H9 (cell line): ENCODE measurements around the gene MRPL57. TPM values are rescaled to one million over a fixed set of nuclear protein-coding genes. Genes with fewer than 3 reads are reported as not detected.

Source experiments
- DNase-seq: peaks from one replicate; pipeline ENCODE4 v3.0.0-alpha.2; 2017
- H2AFZ ChIP-seq: one replicate; pipeline ENCODE4 v1.6.1; 2013; ENCODE audit warnings: mild to moderate bottlenecking, low read length, control low read depth, moderate library complexity
- H2AK5ac ChIP-seq: 2 replicates; pipeline ENCODE4 v1.6.1; 2013; ENCODE audit warnings: low read length, control low read depth, mixed read lengths; ENCODE audit not compliant: insufficient read length
- H2BK120ac ChIP-seq: one replicate; pipeline ENCODE4 v1.6.1; 2013; ENCODE audit warnings: low read depth, mild to moderate bottlenecking, low read length, control low read depth, inconsistent platforms; ENCODE audit not compliant: poor library complexity, severe bottlenecking
- H2BK12ac ChIP-seq: 2 replicates; pipeline ENCODE4 v1.6.1; 2013; ENCODE audit warnings: low read length, control low read depth, mixed read lengths, low read depth; ENCODE audit not compliant: insufficient read length
- H2BK15ac ChIP-seq: 2 replicates; pipeline ENCODE4 v1.6.1; 2013; ENCODE audit warnings: low read depth, low read length, control low read depth
- H2BK20ac ChIP-seq: one replicate; pipeline ENCODE4 v1.6.1; 2013; ENCODE audit warnings: low read depth, mild to moderate bottlenecking, low read length, control low read depth, inconsistent platforms; ENCODE audit not compliant: poor library complexity, severe bottlenecking
- H2BK5ac ChIP-seq: 2 replicates; pipeline ENCODE4 v1.6.1; 2013; ENCODE audit warnings: low read length, control low read depth, mixed read lengths; ENCODE audit not compliant: insufficient read length
- H3K14ac ChIP-seq: 2 replicates; pipeline ENCODE4 v1.6.1; 2013; ENCODE audit warnings: low read length, control low read depth; ENCODE audit not compliant: insufficient read depth
- H3K18ac ChIP-seq: 2 replicates; pipeline ENCODE4 v1.6.1; 2013; ENCODE audit warnings: low read depth, mild to moderate bottlenecking, mixed read lengths, low read length, control low read depth; ENCODE audit not compliant: insufficient read length
- H3K23ac ChIP-seq: 2 replicates; pipeline ENCODE4 v1.6.1; 2013; ENCODE audit warnings: low read length, control low read depth, mixed read lengths, low read depth; ENCODE audit not compliant: insufficient read length
- H3K23me2 ChIP-seq: 2 replicates; pipeline ENCODE4 v1.6.1; 2013; ENCODE audit warnings: low read depth, mild to moderate bottlenecking, mixed read lengths, low read length, control low read depth; ENCODE audit not compliant: insufficient read length, poor library complexity, severe bottlenecking
- H3K27ac ChIP-seq: 2 replicates; pipeline ENCODE4 v1.5.1; 2013; ENCODE audit warnings: low read length, control low read depth, mixed read lengths, low read depth; ENCODE audit not compliant: insufficient read length
- H3K27me3 ChIP-seq: 2 replicates; pipeline ENCODE4 v1.6.1; 2013; ENCODE audit warnings: low read length, control low read depth, inconsistent platforms; ENCODE audit not compliant: insufficient read depth
- H3K4ac ChIP-seq: 2 replicates; pipeline ENCODE4 v1.6.1; 2013; ENCODE audit warnings: low read depth, mild to moderate bottlenecking, control low read depth, inconsistent platforms, low read length, moderate library complexity
- H3K4me1 ChIP-seq: 2 replicates; pipeline ENCODE4 v1.6.1; 2013; ENCODE audit warnings: low read length, control low read depth, inconsistent platforms; ENCODE audit not compliant: insufficient read depth
- H3K4me2 ChIP-seq: 2 replicates; pipeline ENCODE4 v1.6.1; 2013; ENCODE audit warnings: low read length, control low read depth, mixed read lengths; ENCODE audit not compliant: insufficient read length, insufficient read depth
- H3K56ac ChIP-seq: 2 replicates; pipeline ENCODE4 v1.6.1; 2013; ENCODE audit warnings: low read depth, mild to moderate bottlenecking, mixed read lengths, low read length, control low read depth; ENCODE audit not compliant: insufficient read length
- H3K79me1 ChIP-seq: 2 replicates; pipeline ENCODE4 v1.6.1; 2013; ENCODE audit warnings: low read depth, mild to moderate bottlenecking, moderate library complexity, low read length, control low read depth, inconsistent platforms; ENCODE audit not compliant: insufficient read depth, poor library complexity, severe bottlenecking
- H3K79me2 ChIP-seq: 2 replicates; pipeline ENCODE4 v1.6.1; 2013; ENCODE audit warnings: low read length, control low read depth, inconsistent platforms; ENCODE audit not compliant: insufficient read depth
- H3K9ac ChIP-seq: 2 replicates; pipeline ENCODE4 v1.6.1; 2013; ENCODE audit warnings: low read length, control low read depth, mixed read lengths; ENCODE audit not compliant: insufficient read length; ENCODE audit errors: extremely low read depth
- H3K9me3 ChIP-seq: one replicate; pipeline ENCODE4 v1.6.1; 2013; ENCODE audit warnings: low read depth, low read length, inconsistent platforms; ENCODE audit not compliant: control insufficient read depth
- H3T11ph ChIP-seq: one replicate; pipeline ENCODE4 v1.6.1; 2013; ENCODE audit warnings: mild to moderate bottlenecking, low read length, control low read depth, inconsistent platforms
- H4K20me1 ChIP-seq: one replicate; pipeline ENCODE4 v1.6.1; 2013; ENCODE audit not compliant: control insufficient read depth, insufficient read length, insufficient read depth
- H4K5ac ChIP-seq: 2 replicates; pipeline ENCODE4 v1.6.1; 2013; ENCODE audit warnings: low read depth, mild to moderate bottlenecking, mixed read lengths, low read length, control low read depth; ENCODE audit not compliant: insufficient read length
- H4K8ac ChIP-seq: replicated peaks from 2 replicates; pipeline ENCODE4 v1.6.1; 2013; ENCODE audit warnings: low read length, control low read depth, mixed read lengths, low read depth; ENCODE audit not compliant: insufficient read length
- H4K91ac ChIP-seq: 2 replicates; pipeline ENCODE4 v1.6.1; 2013; ENCODE audit warnings: low read depth, mild to moderate bottlenecking, moderate library complexity, mixed read lengths, low read length, control low read depth; ENCODE audit not compliant: insufficient read length
- H3K27ac Mint-ChIP-seq, 3 experiments: 2 replicates in 2 of 3; 3 replicates in 1 of 3; pipeline ENCODE4 v1.8.0; 2020 to 2021; ENCODE audit warnings: mixed read lengths in 3 of 3, mild to moderate bottlenecking in 1 of 3, moderate library complexity in 1 of 3
- H3K27me3 Mint-ChIP-seq: 2 replicates; pipeline ENCODE4 v1.8.0; 2021; ENCODE audit warnings: low read depth, mild to moderate bottlenecking, moderate library complexity, mixed read lengths
- H3K36me3 Mint-ChIP-seq, 3 experiments: 2 replicates in 2 of 3; 3 replicates in 1 of 3; pipeline ENCODE4 v1.8.0; 2020 to 2021; ENCODE audit warnings: low read depth in 3 of 3, mixed read lengths in 3 of 3; ENCODE audit not compliant: insufficient read depth in 1 of 3
- H3K4me1 Mint-ChIP-seq, 2 experiments: 2 replicates each; pipeline ENCODE4 v1.8.0; 2020; ENCODE audit warnings: mixed read lengths in 2 of 2
- H3K4me3 Mint-ChIP-seq, 2 experiments: 2 replicates in 1 of 2; 3 replicates in 1 of 2; pipeline ENCODE4 v1.8.0; 2020 to 2021; ENCODE audit warnings: mild to moderate bottlenecking in 2 of 2, mixed read lengths in 2 of 2, moderate library complexity in 1 of 2
- H3K9me3 Mint-ChIP-seq, 2 experiments: 2 replicates in 1 of 2; 3 replicates in 1 of 2; pipeline ENCODE4 v1.8.0; 2020; ENCODE audit warnings: mild to moderate bottlenecking in 2 of 2, mixed read lengths in 2 of 2, moderate library complexity in 1 of 2
- CTCF ChIP-seq: fragments of 200-600 bp; sonication (generic); conservative IDR thresholded peaks from 3 replicates; pipeline ENCODE4 v1.8.0; 2021; ENCODE audit warnings: antibody characterized with exemption, mild to moderate bottlenecking
- WGBS: extraction: QIAGEN DNeasy Blood & Tissue Kit; methylation state at CpG from one replicate; pipeline ENCODE4 v1.1.7; 2013; ENCODE audit warnings: missing lambda C conversion rate, low lambda C conversion rate, mixed read lengths; ENCODE audit not compliant: insufficient read length; ENCODE audit errors: extremely low coverage; 5-methylcytosine and 5-hydroxymethylcytosine counted together
- total RNA-seq: library from RNA; stranded (reverse); gene quantifications from 2 replicates; pipeline ENCODE4 v1.2.1, GENCODE V29; 2021

MRPL57 gene
- total RNA-seq, 1 experiment from 2014 or later: 33.2 TPM

- H2BK5ac ChIP-seq: no peak overlapping the region
- H4K91ac ChIP-seq: no peak overlapping the region
- H3K4me2 ChIP-seq: no peak overlapping the region
- H3K23me2 ChIP-seq: no peaks in the 10 kb centered on the region
- no peak overlapping the region for H3K56ac ChIP-seq
- H3K27ac ChIP-seq: no peak overlapping the region
- no peak overlapping the region for H2BK12ac ChIP-seq
- no peak overlapping the region for H3K23ac ChIP-seq
- H3K9ac ChIP-seq: no peak overlapping the region
- no peak overlapping the region for H3K14ac ChIP-seq
- H3T11ph ChIP-seq: no peak overlapping the region
- no CpG with 5 or more reads among the region's 1 CpG for WGBS
- H2BK120ac ChIP-seq: no peak overlapping the region
- no peak overlapping the region for H2AK5ac ChIP-seq
- no peaks in the 10 kb centered on the region for H4K20me1 ChIP-seq
- Mint-ChIP-seq H3K9me3 (peaks cover 11 to 13% of the 10 kb centered on the region in 2 experiments), H3K27me3 (no peaks in the 10 kb centered on the region), H3K4me1 (peaks cover 26 to 39% of the 10 kb centered on the region in 2 experiments), H3K27ac (peak overlapping the region in 2 of 3 experiments; percentile 32 to 48; a peak in 1 of 7 replicates), H3K4me3 (peak overlapping the region; percentile 22 to 35; a peak in 3 of 5 replicates), H3K36me3 (peaks cover 23 to 28% (median 26%) of the 10 kb centered on the region in 3 experiments)
- H3K79me1 ChIP-seq: no peaks in the 10 kb centered on the region
- H2AFZ ChIP-seq: no peak overlapping the region
- no peak overlapping the region for H2BK15ac ChIP-seq
- no peak overlapping the region for H4K5ac ChIP-seq
- TF ChIP-seq CTCF: no peak
- no peaks in the 10 kb centered on the region for H3K27me3 ChIP-seq
- H3K18ac ChIP-seq: no peak overlapping the region
- H3K79me2 ChIP-seq: peaks cover 19% of the 10 kb centered on the region; the same call in 1 of the 2 replicates
- H4K8ac ChIP-seq: no peak overlapping the region
- no peaks in the 10 kb centered on the region; the same call in 1 of the 2 replicates for H3K4me1 ChIP-seq
- no peak overlapping the region for H2BK20ac ChIP-seq
- H3K4ac ChIP-seq: no peak overlapping the region
- H3K9me3 ChIP-seq: no peaks in the 10 kb centered on the region
- no peak for DNase-seq
Observed at GRCh38 chr13:21138561-21138960, 37.9 kb upstream of the MRPL57 start.
